IMR-90 (cell line): ENCODE data around the gene PMF1. TPM values are rescaled to one million over a fixed set of nuclear protein-coding genes. Genes with fewer than 3 reads are reported as not detected.

Experiments
- ATAC-seq: fragments of 200-7000 bp; cut with Tn5 transposase; 2 replicates; pipeline ENCODE4 v1.9.1; 2020; ENCODE audit warnings: low read depth, mild to moderate bottlenecking, moderate library complexity
- BruUV-seq: library from RNA; stranded (reverse); fragments of 400-500 nt; replicated peaks from 2 replicates; lab custom pipeline; 2021; lab: Mats Ljungman, UMichigan
- CTCF ChIA-PET: fragments of 300-600 bp; formaldehyde crosslinking; extraction: SDS; loops from one replicate; lab custom pipeline; 2021; ENCODE audit warnings: antibody characterized with exemption; lab: Yijun Ruan, JAX
- POLR2A ChIA-PET: fragments of 300-600 bp; sonication (Branson Sonifier 250); formaldehyde crosslinking; loops from one replicate; lab custom pipeline; 2022; ENCODE audit warnings: antibody characterized with exemption; ENCODE audit not compliant: unreplicated experiment; lab: Charles Lee
- DNase-seq: peaks from one replicate; pipeline ENCODE4 v3.0.0; 2013
- H2AFZ ChIP-seq: replicated peaks from 2 replicates; pipeline ENCODE3; 2013; ENCODE audit warnings: low read length, mild to moderate bottlenecking; ENCODE audit not compliant: poor library complexity
- H2AK5ac ChIP-seq: 2 replicates; pipeline ENCODE4 v1.6.1; 2013; ENCODE audit warnings: low read depth, low read length, inconsistent platforms
- H2AK9ac ChIP-seq: replicated peaks from 2 replicates; pipeline ENCODE3; 2013; ENCODE audit warnings: mild to moderate bottlenecking, low read depth, low read length, moderate library complexity; ENCODE audit not compliant: poor library complexity
- H2BK120ac ChIP-seq: 2 replicates; pipeline ENCODE4 v1.6.1; 2013; ENCODE audit warnings: low read depth, low read length, inconsistent platforms
- H2BK15ac ChIP-seq: 3 replicates; pipeline ENCODE4 v1.6.1; 2013; ENCODE audit warnings: low read depth, low read length, inconsistent platforms
- H2BK20ac ChIP-seq: 2 replicates; pipeline ENCODE4 v1.6.1; 2013; ENCODE audit warnings: low read depth, mild to moderate bottlenecking, inconsistent platforms, low read length, moderate library complexity
- H2BK5ac ChIP-seq: 2 replicates; pipeline ENCODE4 v1.6.1; 2013; ENCODE audit warnings: mild to moderate bottlenecking, low read depth, low read length, inconsistent platforms; ENCODE audit not compliant: poor library complexity, severe bottlenecking
- H3K14ac ChIP-seq: replicated peaks from 2 replicates; pipeline ENCODE4 v1.6.1; 2013; ENCODE audit warnings: low read depth, low read length, inconsistent platforms
- H3K18ac ChIP-seq: 2 replicates; pipeline ENCODE4 v1.6.1; 2013; ENCODE audit warnings: low read depth, low read length, control low read depth
- H3K23ac ChIP-seq: 2 replicates; pipeline ENCODE4 v1.6.1; 2013; ENCODE audit warnings: low read depth, low read length, inconsistent platforms
- H3K27ac ChIP-seq: 2 replicates; pipeline ENCODE4 v1.5.1; 2013; ENCODE audit warnings: mild to moderate bottlenecking, control low read depth, low read length; ENCODE audit not compliant: insufficient read depth
- H3K27me3 ChIP-seq: 2 replicates; pipeline ENCODE4 v1.6.1; 2013; ENCODE audit warnings: low read length; ENCODE audit not compliant: control insufficient read depth, insufficient read depth
- H3K36me3 ChIP-seq: 2 replicates; pipeline ENCODE4 v1.6.1; 2013; ENCODE audit warnings: low read length, mixed read lengths; ENCODE audit not compliant: control insufficient read depth, insufficient read depth
- H3K4ac ChIP-seq: 2 replicates; pipeline ENCODE4 v1.6.1; 2013; ENCODE audit warnings: low read depth, low read length, inconsistent platforms
- H3K4me1 ChIP-seq: 2 replicates; pipeline ENCODE4 v1.6.1; 2013; ENCODE audit warnings: low read length, mixed read lengths; ENCODE audit not compliant: control insufficient read depth, insufficient read depth
- H3K4me2 ChIP-seq: 2 replicates; pipeline ENCODE4 v1.6.1; 2013; ENCODE audit warnings: low read depth, mild to moderate bottlenecking, control low read depth, low read length, moderate library complexity
- H3K4me3 ChIP-seq: 2 replicates; pipeline ENCODE4 v1.5.1; 2013; ENCODE audit warnings: low read depth, mild to moderate bottlenecking, control low read depth, low read length, moderate library complexity; ENCODE audit not compliant: insufficient read depth
- H3K56ac ChIP-seq: 2 replicates; pipeline ENCODE4 v1.6.1; 2013; ENCODE audit warnings: low read length, inconsistent platforms; ENCODE audit not compliant: insufficient read depth; ENCODE audit errors: extremely low read depth
- H3K79me1 ChIP-seq, 2 experiments: 2 replicates each; pipeline ENCODE4 v1.6.1; 2013; ENCODE audit warnings: low read length in 2 of 2, inconsistent platforms in 1 of 2, low read depth in 1 of 2
- H3K9ac ChIP-seq: 2 replicates; pipeline ENCODE4 v1.6.1; 2013; ENCODE audit warnings: low read depth, low read length, control low read depth
- H3K9me1 ChIP-seq: 2 replicates; pipeline ENCODE4 v1.6.1; 2013; ENCODE audit warnings: low read length, inconsistent platforms; ENCODE audit not compliant: insufficient read depth
- H3K9me3 ChIP-seq: 2 replicates; pipeline ENCODE4 v1.6.1; 2013; ENCODE audit warnings: low read length; ENCODE audit not compliant: control insufficient read depth, insufficient read depth
- H4K20me1 ChIP-seq: 2 replicates; pipeline ENCODE4 v1.6.1; 2013; ENCODE audit warnings: low read length, inconsistent platforms; ENCODE audit not compliant: insufficient read depth
- H4K5ac ChIP-seq: 2 replicates; pipeline ENCODE4 v1.6.1; 2013; ENCODE audit warnings: mild to moderate bottlenecking, low read depth, low read length, control low read depth
- H4K8ac ChIP-seq, 2 experiments: 2 replicates each; pipeline ENCODE4 v1.6.1; 2013; ENCODE audit warnings: low read depth in 2 of 2, low read length in 2 of 2, control low read depth in 1 of 2, inconsistent platforms in 1 of 2
- H4K91ac ChIP-seq: 2 replicates; pipeline ENCODE4 v1.6.1; 2013; ENCODE audit warnings: low read depth, low read length, inconsistent platforms; ENCODE audit not compliant: insufficient read depth
- BHLHE40 ChIP-seq: fragments of 150-350 bp; IDR thresholded peaks from 2 replicates; pipeline ENCODE4 v1.6.1; 2016; ENCODE audit warnings: mild to moderate bottlenecking, low read depth, low read length
- FOS ChIP-seq: fragments of 150-350 bp; IDR thresholded peaks from 2 replicates; pipeline ENCODE4 v1.6.1; 2016; ENCODE audit warnings: low read depth, low read length
- MAZ ChIP-seq: IDR thresholded peaks from 2 replicates; pipeline ENCODE4 v1.6.1; 2012; ENCODE audit warnings: low read depth, mild to moderate bottlenecking, low read length, improper control_type of control experiment, moderate library complexity, borderline replicate concordance
- NFE2L2 ChIP-seq: fragments of 150-350 bp; IDR thresholded peaks from 2 replicates; pipeline ENCODE4 v1.6.1; 2016; ENCODE audit warnings: low read depth, mild to moderate bottlenecking, low read length
- POLR2A ChIP-seq: IDR thresholded peaks from 2 replicates; pipeline ENCODE4 v1.6.1; 2012; ENCODE audit warnings: mild to moderate bottlenecking, low read depth, low read length
- RFX5 ChIP-seq: IDR thresholded peaks from 2 replicates; pipeline ENCODE4 v1.8.0; 2012; ENCODE audit warnings: low read depth, mild to moderate bottlenecking, low read length, moderate library complexity
- WGBS, 2 experiments: methylation state at CpG; one replicate each; pipeline versions ENCODE4 v1.1.5 to v1.1.7; 2013; ENCODE audit warnings: missing lambda C conversion rate in 2 of 2; ENCODE audit not compliant: insufficient read length in 1 of 2; ENCODE audit errors: extremely low coverage in 2 of 2; 5-methylcytosine and 5-hydroxymethylcytosine counted together
- dilution Hi-C: fragments of 300-500 bp; cut with HindIII; formaldehyde crosslinking; loops from one replicate; pipeline ENCODE4 v1.14.3; 2018; ENCODE audit warnings: low sequenced_read_pairs; ENCODE audit not compliant: unreplicated experiment
- in situ Hi-C: fragments of 300-500 bp; cut with MboI; formaldehyde crosslinking; loops from 3 replicates; pipeline ENCODE4 v1.14.3; 2019; ENCODE audit warnings: low sequenced_read_pairs, inconsistent platforms, mixed read lengths
- intact Hi-C: fragments of 100-400 bp; cut with micrococcal nuclease; formaldehyde crosslinking; loops from 2 replicates; pipeline ENCODE4 v1.10.0; 2022
- polyA plus RNA-seq, 3 experiments: library from polyadenylated mRNA; depleted of rRNA; stranded (reverse); fragments of >200 nt; gene quantifications; 2 replicates each; pipeline ENCODE4 v1.2.3, GENCODE V29; 2012; ENCODE audit warnings: low replicate concordance in 1 of 3
- total RNA-seq: library from RNA; depleted of rRNA; stranded (reverse); fragments of >200 nt; gene quantifications from 2 replicates; pipeline ENCODE4 v1.2.3, GENCODE V29; 2012
- TF ChIP-seq, protein P1 (sequence below): fragments of 150-350 bp; IDR thresholded peaks from 2 replicates; pipeline ENCODE4 v1.6.1; 2016; ENCODE audit warnings: low read depth, mild to moderate bottlenecking, low read length, moderate library complexity, borderline replicate concordance
- TF ChIP-seq, protein P2 (sequence below): conservative IDR thresholded peaks from 2 replicates; pipeline ENCODE4 v1.5.1; 2012; ENCODE audit warnings: mild to moderate bottlenecking, low read depth, low read length, improper control_type of control experiment

The PMF1 gene
- total and polyA plus RNA-seq, 2 of the 4 experiments (the other 2 are of a cell fraction) = 54.8 to 73.4 TPM

DNA sequence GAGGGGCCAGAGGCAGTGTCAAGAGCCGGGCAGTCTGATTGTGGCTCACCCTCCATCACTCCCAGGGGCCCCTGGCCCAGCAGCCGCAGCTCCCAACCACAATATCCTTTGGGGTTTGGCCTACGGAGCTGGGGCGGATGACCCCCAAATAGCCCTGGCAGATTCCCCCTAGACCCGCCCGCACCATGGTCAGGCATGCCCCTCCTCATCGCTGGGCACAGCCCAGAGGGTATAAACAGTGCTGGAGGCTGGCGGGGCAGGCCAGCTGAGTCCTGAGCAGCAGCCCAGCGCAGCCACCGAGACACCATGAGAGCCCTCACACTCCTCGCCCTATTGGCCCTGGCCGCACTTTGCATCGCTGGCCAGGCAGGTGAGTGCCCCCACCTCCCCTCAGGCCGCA, 29.1 kb downstream of the PMF1 start, which contains the start of gene BGLAP:
TSS of gene BGLAP (plus strand) at position 259 of the 400 bp plus-strand sequence. CDS start at position 307, 48 bp downstream.
- Histone ChIP-seq H3K23ac (no peak within 1 kb of the TSS), H2AK5ac (no peak within 1 kb of the TSS), H2BK5ac (no peak within 1 kb of the TSS), H3K36me3 (peaks cover 20% of the 10 kb centered on the region), H3K79me1 (no peaks in the 10 kb centered on the region), H3K9me1 (peaks cover 5% of the 10 kb centered on the region; the same call in 1 of the 2 replicates), H3K4me2 (no peak within 1 kb of the TSS), H3K4me1 (peaks cover 2% of the 10 kb centered on the region; the same call in 1 of the 2 replicates), H3K27ac (no peak within 1 kb of the TSS), H3K9ac (no peak within 1 kb of the TSS), H3K14ac (no peak within 1 kb of the TSS), H2AFZ (no peak within 1 kb of the TSS), H3K18ac (no peak within 1 kb of the TSS), H2BK20ac (no peak within 1 kb of the TSS), H3K9me3 (no peaks in the 10 kb centered on the region), H3K27me3 (peaks cover 12% of the 10 kb centered on the region; the same call in 1 of the 2 replicates), H4K8ac (no peak within 1 kb of the TSS), H2BK120ac (no peak within 1 kb of the TSS), H2BK15ac (no peak within 1 kb of the TSS), H4K91ac (no peak within 1 kb of the TSS), H3K56ac (no peak within 1 kb of the TSS), H4K5ac (no peak within 1 kb of the TSS), H3K4me3 (no peak within 1 kb of the TSS), H2AK9ac (peak within 1 kb of the TSS; percentile 5), H4K20me1 (no peaks in the 10 kb centered on the region; the same call in 1 of the 2 replicates), H3K4ac (no peak within 1 kb of the TSS)
- no TSS peak for BruUV-seq
- dilution Hi-C loops = no loop called here
- POLR2A ChIA-PET = no interaction called here
- WGBS, 2 experiments = 96% methylated on average over 4 of the region's 14 CpGs; no CpG with 5 or more reads in 1 of the 2 experiments
- TF ChIP-seq, protein P1, sequence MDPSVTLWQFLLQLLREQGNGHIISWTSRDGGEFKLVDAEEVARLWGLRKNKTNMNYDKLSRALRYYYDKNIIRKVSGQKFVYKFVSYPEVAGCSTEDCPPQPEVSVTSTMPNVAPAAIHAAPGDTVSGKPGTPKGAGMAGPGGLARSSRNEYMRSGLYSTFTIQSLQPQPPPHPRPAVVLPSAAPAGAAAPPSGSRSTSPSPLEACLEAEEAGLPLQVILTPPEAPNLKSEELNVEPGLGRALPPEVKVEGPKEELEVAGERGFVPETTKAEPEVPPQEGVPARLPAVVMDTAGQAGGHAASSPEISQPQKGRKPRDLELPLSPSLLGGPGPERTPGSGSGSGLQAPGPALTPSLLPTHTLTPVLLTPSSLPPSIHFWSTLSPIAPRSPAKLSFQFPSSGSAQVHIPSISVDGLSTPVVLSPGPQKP = no peak
- TF ChIP-seq MAZ (no peak), BHLHE40 (no peak), POLR2A (no peak), FOS (no peak), NFE2L2 (no peak), RFX5 (no peak)
- TF ChIP-seq, protein P2, sequence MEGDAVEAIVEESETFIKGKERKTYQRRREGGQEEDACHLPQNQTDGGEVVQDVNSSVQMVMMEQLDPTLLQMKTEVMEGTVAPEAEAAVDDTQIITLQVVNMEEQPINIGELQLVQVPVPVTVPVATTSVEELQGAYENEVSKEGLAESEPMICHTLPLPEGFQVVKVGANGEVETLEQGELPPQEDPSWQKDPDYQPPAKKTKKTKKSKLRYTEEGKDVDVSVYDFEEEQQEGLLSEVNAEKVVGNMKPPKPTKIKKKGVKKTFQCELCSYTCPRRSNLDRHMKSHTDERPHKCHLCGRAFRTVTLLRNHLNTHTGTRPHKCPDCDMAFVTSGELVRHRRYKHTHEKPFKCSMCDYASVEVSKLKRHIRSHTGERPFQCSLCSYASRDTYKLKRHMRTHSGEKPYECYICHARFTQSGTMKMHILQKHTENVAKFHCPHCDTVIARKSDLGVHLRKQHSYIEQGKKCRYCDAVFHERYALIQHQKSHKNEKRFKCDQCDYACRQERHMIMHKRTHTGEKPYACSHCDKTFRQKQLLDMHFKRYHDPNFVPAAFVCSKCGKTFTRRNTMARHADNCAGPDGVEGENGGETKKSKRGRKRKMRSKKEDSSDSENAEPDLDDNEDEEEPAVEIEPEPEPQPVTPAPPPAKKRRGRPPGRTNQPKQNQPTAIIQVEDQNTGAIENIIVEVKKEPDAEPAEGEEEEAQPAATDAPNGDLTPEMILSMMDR = no peak
- no peak for ATAC-seq
- CTCF ChIA-PET = no interaction called here
- in situ Hi-C loops = no loop called here
- no peak for DNase-seq
- intact Hi-C loops = no loop called here
